Activated CD8-positive, alpha-beta memory T cell treated with anti-CD3 and anti-CD28 coated beads, Interleukin-2, amount 10 ng/mL, durations not matched to agents 7 days and 5 days (primary cell): ENCODE results near the gene PODNL1. TPM values are rescaled to one million over a fixed set of nuclear protein-coding genes. Genes with fewer than 3 reads are reported as not detected.

Experiments used
- ATAC-seq: fragments of 150-1000 bp; cut with Tn5 transposase; one replicate; pipeline ENCODE4 v1.10.0; 2021; ENCODE audit warnings: moderate library complexity
- CTCF ChIA-PET: fragments of 350-600 bp; sonication (Branson Sonifier 250); formaldehyde crosslinking; loops from one replicate; lab custom pipeline; 2021; ENCODE audit warnings: antibody characterized with exemption; lab: Charles Lee
- DNase-seq: peaks from one replicate; pipeline ENCODE4 v3.0.0-alpha.2; 2020
- H3K27ac Mint-ChIP-seq: one replicate; pipeline ENCODE4 v1.8.0; 2021; ENCODE audit warnings: mild to moderate bottlenecking, mixed read lengths
- H3K27me3 Mint-ChIP-seq: one replicate; pipeline ENCODE4 v1.8.0; 2021; ENCODE audit warnings: mixed read lengths
- H3K36me3 Mint-ChIP-seq: one replicate; pipeline ENCODE4 v1.8.0; 2021; ENCODE audit warnings: mild to moderate bottlenecking, mixed read lengths
- H3K4me1 Mint-ChIP-seq: one replicate; pipeline ENCODE4 v1.8.0; 2021; ENCODE audit warnings: mixed read lengths
- H3K4me3 Mint-ChIP-seq: one replicate; pipeline ENCODE4 v1.8.0; 2021; ENCODE audit warnings: mild to moderate bottlenecking, moderate library complexity, mixed read lengths
- H3K9me3 Mint-ChIP-seq: one replicate; pipeline ENCODE4 v1.8.0; 2022; ENCODE audit warnings: low read depth, mixed read lengths
- total RNA-seq, 2 experiments: library from RNA; stranded (reverse); gene quantifications; one replicate each; pipeline ENCODE4 v1.2.3, GENCODE V29; 2021

Gene PODNL1, protein sequence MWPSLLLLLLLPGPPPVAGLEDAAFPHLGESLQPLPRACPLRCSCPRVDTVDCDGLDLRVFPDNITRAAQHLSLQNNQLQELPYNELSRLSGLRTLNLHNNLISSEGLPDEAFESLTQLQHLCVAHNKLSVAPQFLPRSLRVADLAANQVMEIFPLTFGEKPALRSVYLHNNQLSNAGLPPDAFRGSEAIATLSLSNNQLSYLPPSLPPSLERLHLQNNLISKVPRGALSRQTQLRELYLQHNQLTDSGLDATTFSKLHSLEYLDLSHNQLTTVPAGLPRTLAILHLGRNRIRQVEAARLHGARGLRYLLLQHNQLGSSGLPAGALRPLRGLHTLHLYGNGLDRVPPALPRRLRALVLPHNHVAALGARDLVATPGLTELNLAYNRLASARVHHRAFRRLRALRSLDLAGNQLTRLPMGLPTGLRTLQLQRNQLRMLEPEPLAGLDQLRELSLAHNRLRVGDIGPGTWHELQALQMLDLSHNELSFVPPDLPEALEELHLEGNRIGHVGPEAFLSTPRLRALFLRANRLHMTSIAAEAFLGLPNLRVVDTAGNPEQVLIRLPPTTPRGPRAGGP
- total RNA-seq: under 1 TPM; 0.29 to 0.47 TPM

- DNase-seq (no peak), ATAC-seq (no peak)
- Mint-ChIP-seq H3K27me3 (peaks cover 4% of the 10 kb centered on the region), H3K27ac (no peak within 1 kb of the TSS), H3K4me3 (no peak within 1 kb of the TSS), H3K36me3 (no peaks in the 10 kb centered on the region), H3K9me3 (no peaks in the 10 kb centered on the region), H3K4me1 (peaks cover 6% of the 10 kb centered on the region)
- CTCF ChIA-PET: interaction anchor here (1.2 kb wide), 1 partner anchor 35 kb away, joined by 4 read pairs; no protein-coding TSS in a partner anchor
Observed at GRCh38 chr19:13938301-13939064, at the start of gene PODNL1. TSS of gene PODNL1 (minus strand) at chr19:13938417. CDS start at chr19:13938181, 236 bp downstream.

DNA sequence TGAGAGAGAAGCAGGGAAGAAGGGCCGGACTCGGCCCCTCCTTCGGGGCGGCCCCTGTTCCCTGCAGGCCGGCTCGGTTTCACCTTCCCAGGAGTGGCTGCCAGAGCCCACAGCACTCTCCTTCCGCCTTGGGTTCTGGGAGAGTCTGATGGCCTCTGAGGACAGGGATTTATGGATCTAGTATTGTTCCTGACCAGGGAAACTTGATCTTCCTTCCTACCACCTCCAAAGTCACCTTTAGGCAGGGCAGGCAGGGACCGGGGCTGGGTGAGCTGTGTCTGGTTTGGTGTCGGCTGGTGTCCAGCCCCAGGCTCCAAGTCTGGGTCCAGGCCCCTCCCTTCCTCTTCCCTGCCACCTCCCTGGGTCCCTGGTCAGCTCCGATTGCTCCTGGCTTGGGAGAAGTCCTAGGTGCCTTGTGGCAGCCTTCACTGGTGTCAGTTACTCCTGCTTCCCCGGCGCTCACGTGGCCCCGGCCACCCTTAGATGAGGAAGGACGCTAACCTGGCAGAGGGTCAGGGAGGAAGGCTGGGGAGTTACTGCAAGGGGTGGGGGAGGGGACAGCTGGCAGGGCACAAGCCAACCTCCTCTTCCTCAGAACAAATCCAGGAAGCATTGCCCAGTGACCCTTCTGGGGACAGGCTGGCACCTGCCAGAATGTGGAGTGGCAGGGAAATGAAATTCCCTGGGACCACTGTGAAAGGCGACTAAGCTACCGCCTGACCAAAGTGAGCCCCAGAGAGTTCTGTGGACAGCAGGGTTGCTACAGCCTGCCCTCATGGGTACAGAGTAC is 49.1 kb upstream of the PODNL1 start:
- Mint-ChIP-seq H3K9me3 (no peaks in the 10 kb centered on the region), H3K36me3 (peaks cover 4% of the 10 kb centered on the region), H3K4me1 (peaks cover 68% of the 10 kb centered on the region), H3K4me3 (peak overlapping the region; percentile 29), H3K27me3 (no peaks in the 10 kb centered on the region), H3K27ac (peak overlapping the region; percentile 95)
- DNase-seq (no peak), ATAC-seq (no peak)
- CTCF ChIA-PET: interaction anchor here (0.6 to 1.7 kb wide), 7 partner anchors 8 to 431 kb away, joined by 3 to 9 read pairs (median 3); no protein-coding TSS in a partner anchor

GRCh38 chr19:13986348-13986904 is 48.2 kb upstream of the PODNL1 start:
- Mint-ChIP-seq H3K4me3 (peak overlapping the region; percentile 29), H3K27me3 (no peaks in the 10 kb centered on the region), H3K36me3 (peaks cover 4% of the 10 kb centered on the region), H3K27ac (peak overlapping the region; percentile 95), H3K4me1 (peaks cover 74% of the 10 kb centered on the region), H3K9me3 (no peaks in the 10 kb centered on the region)
- DNase-seq: peak; percentile 100
- CTCF ChIA-PET: interaction anchor here (0.6 to 1.7 kb wide), 5 partner anchors 9 to 73 kb away, joined by 3 to 9 read pairs (median 3); partner anchors contain the start of gene IL27RA
- peak; percentile 94 for ATAC-seq

DNA sequence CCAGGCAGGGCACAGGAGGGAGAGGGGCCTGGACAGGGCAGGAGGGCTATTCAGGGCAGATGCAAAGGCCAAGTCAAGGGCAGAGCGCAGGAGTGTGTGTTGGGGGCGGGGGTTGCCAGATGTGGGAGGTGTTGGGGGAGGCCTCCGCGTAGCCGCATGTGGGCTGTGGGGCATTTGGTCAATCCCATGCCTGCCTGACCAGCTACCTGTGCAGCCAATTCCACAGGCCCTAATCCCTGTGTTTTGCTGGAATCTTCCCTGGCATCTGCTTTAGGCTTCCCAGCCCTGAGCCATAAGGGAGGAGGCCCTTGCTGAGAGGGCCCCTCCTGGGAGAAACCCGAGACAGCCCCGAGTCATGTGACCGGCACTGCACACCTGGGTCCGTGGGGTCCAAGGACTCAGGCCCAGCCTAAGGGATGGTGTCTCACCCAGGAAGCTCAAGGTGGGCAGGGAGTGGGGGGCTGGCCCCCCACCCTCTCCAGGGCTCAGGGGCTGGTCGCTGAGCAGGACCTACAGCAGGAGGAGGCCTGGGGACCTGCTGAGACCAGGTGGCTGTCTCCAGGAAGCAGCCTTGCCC is 47.6 kb upstream of the PODNL1 start:
- Mint-ChIP-seq H3K4me1 (peaks cover 80% of the 10 kb centered on the region), H3K27me3 (no peaks in the 10 kb centered on the region), H3K27ac (peak overlapping the region; percentile 95), H3K4me3 (no peak overlapping the region), H3K36me3 (peaks cover 4% of the 10 kb centered on the region), H3K9me3 (no peaks in the 10 kb centered on the region)
- no peak for ATAC-seq
- no peak for DNase-seq
- CTCF ChIA-PET: interaction anchor here (0.9 to 1.7 kb wide), 5 partner anchors 9 to 73 kb away, joined by 3 to 9 read pairs (median 4); partner anchors contain the start of gene IL27RA

GRCh38 chr19:13984875-13985741 is 46.9 kb upstream of the PODNL1 start:
- peaks cover 86% of the 10 kb centered on the region for H3K4me1 Mint-ChIP-seq
- no peaks in the 10 kb centered on the region for H3K27me3 Mint-ChIP-seq
- peak overlapping the region; percentile 95 for H3K27ac Mint-ChIP-seq
- DNase-seq: no peak
- no peak overlapping the region for H3K4me3 Mint-ChIP-seq
- CTCF ChIA-PET: interaction anchor here (0.7 to 1.1 kb wide), 5 partner anchors 15 to 74 kb away, joined by 3 to 5 read pairs (median 4); partner anchors contain the start of gene IL27RA
- ATAC-seq: no peak
- H3K9me3 Mint-ChIP-seq: no peaks in the 10 kb centered on the region
- peaks cover 4% of the 10 kb centered on the region for H3K36me3 Mint-ChIP-seq

GRCh38 chr19:13984186-13984585 is 46.0 kb upstream of the PODNL1 start:
- peaks cover 86% of the 10 kb centered on the region for H3K4me1 Mint-ChIP-seq

DNA sequence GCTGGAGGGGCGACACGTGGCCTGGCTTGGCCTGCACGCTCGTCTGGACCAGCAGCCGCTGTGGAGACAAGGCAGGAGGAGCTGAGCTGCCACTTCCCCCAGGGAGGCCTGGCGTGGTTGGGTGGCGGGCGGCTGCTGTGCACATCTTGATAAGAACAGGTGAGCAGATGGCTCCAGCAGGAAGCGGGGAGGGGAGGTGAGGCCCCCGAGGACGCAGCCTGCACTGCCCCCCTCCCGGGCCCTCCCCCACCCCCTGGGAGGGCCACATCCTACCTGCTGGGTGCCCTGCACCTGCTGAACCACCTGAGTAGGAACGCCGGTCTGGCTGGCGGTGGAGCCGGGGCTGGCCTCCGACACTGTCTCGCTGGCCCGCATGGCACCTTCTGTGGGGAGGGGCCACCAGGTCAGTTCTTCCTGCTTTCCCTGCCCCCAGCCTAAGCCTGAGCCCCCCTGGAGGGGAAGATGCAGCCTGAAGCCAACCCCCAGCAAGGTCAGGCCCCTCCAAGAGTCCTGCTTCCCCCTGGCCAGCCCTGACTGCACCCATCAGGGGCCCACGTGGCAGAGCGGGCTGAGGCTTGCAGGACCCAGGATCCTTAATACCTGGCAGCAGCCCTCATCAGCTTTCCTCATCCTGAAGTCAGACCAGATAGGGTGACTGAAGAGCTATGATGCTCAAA is 45.1 kb upstream of the PODNL1 start:
- H3K27ac Mint-ChIP-seq: peak overlapping the region; percentile 40
- no peak overlapping the region for H3K4me3 Mint-ChIP-seq
- no peaks in the 10 kb centered on the region for H3K36me3 Mint-ChIP-seq
- no peaks in the 10 kb centered on the region for H3K9me3 Mint-ChIP-seq
- peaks cover 79% of the 10 kb centered on the region for H3K4me1 Mint-ChIP-seq
- ATAC-seq: no peak
- CTCF ChIA-PET: interaction anchor here (0.9 to 1.1 kb wide), 2 partner anchors 19 to 61 kb away, joined by 4 read pairs; no protein-coding TSS in a partner anchor
- H3K27me3 Mint-ChIP-seq: no peaks in the 10 kb centered on the region
- DNase-seq: no peak

More at GRCh38 chr19:13984186-13984585, 46.0 kb upstream of the PODNL1 start:
- ATAC-seq (no peak), DNase-seq (no peak)
- CTCF ChIA-PET: no interaction called here
- no peaks in the 10 kb centered on the region for H3K27me3 Mint-ChIP-seq
- peak overlapping the region; percentile 73 for H3K27ac Mint-ChIP-seq
- no peak overlapping the region for H3K4me3 Mint-ChIP-seq
- no peaks in the 10 kb centered on the region for H3K9me3 Mint-ChIP-seq
- peaks cover 4% of the 10 kb centered on the region for H3K36me3 Mint-ChIP-seq

GRCh38 chr19:13982773-13983172 is 44.6 kb upstream of the PODNL1 start:
- no peak overlapping the region for H3K4me3 Mint-ChIP-seq
- no peaks in the 10 kb centered on the region for H3K27me3 Mint-ChIP-seq
- no peaks in the 10 kb centered on the region for H3K9me3 Mint-ChIP-seq
- ATAC-seq: no peak
- DNase-seq: no peak
- peak overlapping the region; percentile 36 for H3K27ac Mint-ChIP-seq
- H3K36me3 Mint-ChIP-seq: no peaks in the 10 kb centered on the region
- CTCF ChIA-PET: interaction anchor here (0.9 to 1.3 kb wide), 3 partner anchors 19 to 62 kb away, joined by 3 to 4 read pairs (median 4); no protein-coding TSS in a partner anchor
- H3K4me1 Mint-ChIP-seq: peaks cover 74% of the 10 kb centered on the region

- CTCF ChIA-PET: interaction anchor here (0.9 to 1.7 kb wide), 6 partner anchors 23 to 120 kb away, joined by 3 to 9 read pairs (median 4); partner anchors contain the start of genes DCAF15 and IL27RA
- Mint-ChIP-seq H3K27me3 (no peaks in the 10 kb centered on the region), H3K36me3 (no peaks in the 10 kb centered on the region), H3K4me1 (peaks cover 67% of the 10 kb centered on the region), H3K4me3 (no peak overlapping the region), H3K9me3 (no peaks in the 10 kb centered on the region), H3K27ac (peak overlapping the region; percentile 82)
- ATAC-seq (no peak), DNase-seq (no peak)
Observed at GRCh38 chr19:13981988-13982501, 43.8 kb upstream of the PODNL1 start.

- Mint-ChIP-seq H3K36me3 (peaks cover under 1% of the 10 kb centered on the region), H3K27me3 (no peaks in the 10 kb centered on the region), H3K9me3 (no peaks in the 10 kb centered on the region), H3K4me1 (peaks cover 62% of the 10 kb centered on the region), H3K27ac (peak overlapping the region; percentile 82), H3K4me3 (no peak overlapping the region)
- CTCF ChIA-PET: interaction anchor here (0.9 to 1.7 kb wide), 8 partner anchors 12 to 119 kb away, joined by 3 to 9 read pairs (median 4); partner anchors contain the start of genes DCAF15 and IL27RA
- DNase-seq (peak; percentile 65), ATAC-seq (no peak)
Observed at GRCh38 chr19:13981467-13981866, 43.2 kb upstream of the PODNL1 start.
